ENCODE measurements around the gene KCNQ1. TPM values are rescaled to one million over a fixed set of nuclear protein-coding genes. Genes with fewer than 3 reads are reported as not detected.

Gene KCNQ1
- total RNA-seq, 1 experiment from 2014 or later: not detected

- Mint-ChIP-seq H3K4me1 (ENCODE audit: insufficient read depth, unreplicated experiment) (no peaks in the 10 kb centered on the region), H3K36me3 (ENCODE audit: insufficient read depth, unreplicated experiment) (peaks cover 8% of the 10 kb centered on the region), H3K9me3 (ENCODE audit: unreplicated experiment) (no peaks in the 10 kb centered on the region), H3K4me3 (ENCODE audit: unreplicated experiment) (no peak overlapping the region), H3K27ac (ENCODE audit: low read depth, unreplicated experiment) (no peak overlapping the region), H3K27me3 (ENCODE audit: insufficient read depth, unreplicated experiment) (no peaks in the 10 kb centered on the region)
- no TSS peak for BruUV-seq (replicated peaks)
- no peak for TF ChIP-seq CTCF (IDR thresholded peaks at IDR 0.05; ENCODE audit: unreplicated experiment)
- intact Hi-C loops (cut with micrococcal nuclease): no loop called here
- no peak for DNase-seq (ENCODE audit: unreplicated experiment)
- ChIA-PET CTCF (no interaction called here), POLR2A (no interaction called here)
These were observed 222.2 kb downstream of the KCNQ1 start for GRCh38 chr11:2666828-2667570.

GRCh38 chr11:2667940-2668339, 223.1 kb downstream of the KCNQ1 start:
- DNase-seq (ENCODE audit: unreplicated experiment): no peak
- ChIA-PET POLR2A (no interaction called here), CTCF (no interaction called here)
- Mint-ChIP-seq H3K4me1 (ENCODE audit: insufficient read depth, unreplicated experiment) (no peaks in the 10 kb centered on the region), H3K4me3 (ENCODE audit: unreplicated experiment) (no peak overlapping the region), H3K27me3 (ENCODE audit: insufficient read depth, unreplicated experiment) (no peaks in the 10 kb centered on the region), H3K9me3 (ENCODE audit: unreplicated experiment) (no peaks in the 10 kb centered on the region), H3K36me3 (ENCODE audit: insufficient read depth, unreplicated experiment) (peaks cover 8% of the 10 kb centered on the region), H3K27ac (ENCODE audit: low read depth, unreplicated experiment) (no peak overlapping the region)
- no peak for TF ChIP-seq CTCF (IDR thresholded peaks at IDR 0.05; ENCODE audit: unreplicated experiment)
- intact Hi-C loops (cut with micrococcal nuclease): no loop called here
- BruUV-seq (replicated peaks): no TSS peak

- no peak for TF ChIP-seq CTCF (IDR thresholded peaks at IDR 0.05; ENCODE audit: unreplicated experiment)
- no peaks in the 10 kb centered on the region for H3K27me3 Mint-ChIP-seq (ENCODE audit: insufficient read depth, unreplicated experiment)
- no peaks in the 10 kb centered on the region for H3K9me3 Mint-ChIP-seq (ENCODE audit: unreplicated experiment)
- no peaks in the 10 kb centered on the region for H3K4me1 Mint-ChIP-seq (ENCODE audit: insufficient read depth, unreplicated experiment)
- ChIA-PET POLR2A (no interaction called here), CTCF (interaction anchor here (0.6 to 1.1 kb wide), 2 partner anchors 201 to 214 kb away, joined by 3 read pairs; no protein-coding TSS in a partner anchor)
- DNase-seq (ENCODE audit: unreplicated experiment): no peak
- no peak overlapping the region for H3K4me3 Mint-ChIP-seq (ENCODE audit: unreplicated experiment)
- no TSS peak for BruUV-seq (replicated peaks)
- intact Hi-C loops (cut with micrococcal nuclease): no loop called here
- H3K27ac Mint-ChIP-seq (ENCODE audit: low read depth, unreplicated experiment): no peak overlapping the region
- peaks cover 8% of the 10 kb centered on the region for H3K36me3 Mint-ChIP-seq (ENCODE audit: insufficient read depth, unreplicated experiment)
These were observed 224.1 kb downstream of the KCNQ1 start for GRCh38 chr11:2668876-2669275.

GRCh38 chr11:2669634-2670469, 225.0 kb downstream of the KCNQ1 start:
- ChIA-PET CTCF (interaction anchor here (0.6 to 1.1 kb wide), 2 partner anchors 12 to 213 kb away, joined by 3 read pairs; no protein-coding TSS in a partner anchor), POLR2A (no interaction called here)
- H3K4me3 Mint-ChIP-seq (ENCODE audit: unreplicated experiment): no peak overlapping the region
- no peaks in the 10 kb centered on the region for H3K9me3 Mint-ChIP-seq (ENCODE audit: unreplicated experiment)
- no peak for DNase-seq (ENCODE audit: unreplicated experiment)
- peaks cover 8% of the 10 kb centered on the region for H3K36me3 Mint-ChIP-seq (ENCODE audit: insufficient read depth, unreplicated experiment)
- no peaks in the 10 kb centered on the region for H3K27me3 Mint-ChIP-seq (ENCODE audit: insufficient read depth, unreplicated experiment)
- H3K27ac Mint-ChIP-seq (ENCODE audit: low read depth, unreplicated experiment): no peak overlapping the region
- no peak for TF ChIP-seq CTCF (IDR thresholded peaks at IDR 0.05; ENCODE audit: unreplicated experiment)
- BruUV-seq (replicated peaks): no TSS peak
- no peaks in the 10 kb centered on the region for H3K4me1 Mint-ChIP-seq (ENCODE audit: insufficient read depth, unreplicated experiment)
- intact Hi-C loops (cut with micrococcal nuclease): no loop called here

Measured in MCF 10A (cell line).